HG03432 (cell line): ENCODE results near the gene ALKBH5.

ENCODE experiments used
- ATAC-seq: cut with Tn5 transposase; IDR thresholded peaks from one replicate; pipeline ENCODE4 v1.9.1; 2021; ENCODE audit warnings: mild to moderate bottlenecking, moderate library complexity; ENCODE audit not compliant: unreplicated experiment

Gene ALKBH5

GRCh38 chr17:18184143-18185031 is 759 bp downstream of the ALKBH5 start:
- ATAC-seq = peak; percentile 11

DNA sequence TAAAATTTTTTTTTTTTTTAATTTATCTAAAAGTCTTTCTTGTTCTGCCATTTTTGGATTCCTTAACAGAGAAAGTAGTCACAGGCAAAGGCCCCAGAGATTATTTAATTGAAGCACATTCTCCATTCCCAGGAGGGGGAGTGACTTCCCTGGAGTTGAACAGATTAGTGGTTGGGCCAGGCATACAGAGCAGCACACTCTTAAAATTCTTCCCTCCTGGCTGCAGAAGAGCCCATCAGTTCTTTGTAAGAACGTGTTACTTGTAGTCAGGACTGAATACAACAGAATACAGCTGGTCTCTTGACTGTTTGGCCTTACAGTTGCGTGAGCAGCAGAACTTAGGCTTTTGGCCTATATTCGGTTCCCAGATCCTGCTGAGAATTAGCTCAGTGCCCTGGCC is 1.8 kb downstream of the ALKBH5 start:
- ATAC-seq = no peak

GRCh38 chr17:18185832-18186626 is 2.4 kb downstream of the ALKBH5 start:
- ATAC-seq = no peak

GRCh38 chr17:18186627-18186982 is 3.0 kb downstream of the ALKBH5 start:
- no peak for ATAC-seq

DNA sequence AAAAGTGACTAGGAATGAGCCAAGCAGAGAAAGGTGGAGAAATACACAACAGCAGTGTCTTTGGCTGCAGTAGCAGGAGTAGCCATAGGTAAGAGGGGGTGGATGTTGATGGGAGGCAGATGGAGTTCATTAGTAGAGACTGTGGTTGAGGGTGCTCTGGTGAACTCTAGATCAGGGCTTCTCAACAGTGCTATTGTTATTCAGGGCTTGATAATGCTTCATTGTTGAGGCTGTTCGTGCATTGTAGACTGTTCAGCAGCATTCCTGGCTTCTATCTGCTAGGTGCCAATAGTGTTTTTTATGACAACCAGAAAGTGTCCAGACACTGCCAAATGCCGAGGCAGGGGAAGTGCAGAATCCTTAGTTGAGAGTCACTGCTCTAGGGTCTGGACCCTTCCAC is 3.6 kb downstream of the ALKBH5 start:
- ATAC-seq = no peak

GRCh38 chr17:18187821-18188761 is 4.5 kb downstream of the ALKBH5 start:
- no peak for ATAC-seq

DNA sequence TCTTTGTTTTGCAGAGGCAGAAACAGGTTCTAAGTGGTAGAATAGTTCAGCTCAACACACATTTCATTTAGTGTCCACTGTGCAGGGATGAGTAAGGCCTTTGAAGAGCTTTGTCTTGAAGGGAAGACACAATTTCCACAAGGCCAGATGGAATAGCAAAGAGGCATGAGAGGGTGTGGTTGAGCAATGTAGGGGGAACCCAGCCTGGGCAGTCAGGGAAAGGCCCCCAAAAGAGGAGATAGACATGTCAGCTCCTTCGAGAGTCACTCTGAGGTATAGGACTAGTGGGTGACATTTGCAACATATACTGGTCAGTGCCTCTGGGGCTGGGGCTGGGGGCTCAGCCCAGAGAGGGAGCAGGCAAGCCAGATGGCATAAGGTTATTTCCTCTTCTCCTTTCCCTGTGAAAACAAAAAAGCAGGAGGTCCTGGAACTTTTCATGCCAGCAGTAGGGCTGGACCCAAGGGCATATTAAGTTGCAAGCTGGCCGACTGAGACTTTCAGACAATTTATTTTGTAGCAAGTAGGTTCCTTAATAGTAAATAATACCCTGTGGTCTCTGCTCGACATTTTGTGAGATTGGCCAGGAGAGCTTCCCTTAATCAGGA is 7.1 kb downstream of the ALKBH5 start:
- no peak for ATAC-seq

- ATAC-seq = no peak
Measured at GRCh38 chr17:18191236-18191667, 7.6 kb downstream of the ALKBH5 start.

DNA sequence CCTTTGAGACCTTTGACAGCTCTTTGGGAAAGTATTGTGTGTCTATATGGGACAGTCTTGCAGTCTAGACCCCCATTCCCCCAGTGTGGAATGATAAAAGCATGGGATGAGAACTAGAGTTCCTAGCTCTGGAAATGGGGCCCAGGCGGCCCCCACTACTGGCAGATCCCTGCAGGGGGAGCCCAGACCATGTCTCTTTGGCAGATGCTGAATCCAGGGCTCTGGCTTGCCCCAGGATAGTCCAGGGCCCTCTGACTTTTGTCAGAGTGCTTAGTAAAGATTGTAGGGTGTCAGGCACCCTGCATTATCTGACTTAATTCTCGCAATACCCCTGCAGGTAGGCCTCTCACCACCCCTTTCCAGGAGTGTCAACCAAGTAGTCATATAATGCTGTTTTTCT is 8.3 kb downstream of the ALKBH5 start:
- ATAC-seq = no peak

DNA sequence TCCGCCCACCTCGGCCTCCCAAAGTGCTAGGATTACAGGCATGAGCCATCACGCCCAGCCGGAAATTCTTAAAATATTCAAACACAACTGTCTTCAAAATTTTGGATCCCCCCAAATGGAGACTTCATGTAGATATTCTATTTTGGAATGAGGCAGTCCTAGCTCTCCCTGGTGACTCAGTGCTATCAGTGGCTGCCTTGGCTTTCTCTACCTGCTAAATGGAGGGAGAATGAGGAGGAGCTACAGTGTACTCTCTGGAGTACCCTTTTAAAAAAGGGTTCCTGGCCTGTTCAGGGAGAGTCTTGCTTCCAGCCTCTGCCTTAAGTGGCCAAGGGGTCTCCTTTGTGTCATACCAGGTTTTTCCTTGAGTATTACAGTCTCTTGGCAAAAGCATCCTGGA is 10.8 kb downstream of the ALKBH5 start:
- ATAC-seq = no peak

DNA sequence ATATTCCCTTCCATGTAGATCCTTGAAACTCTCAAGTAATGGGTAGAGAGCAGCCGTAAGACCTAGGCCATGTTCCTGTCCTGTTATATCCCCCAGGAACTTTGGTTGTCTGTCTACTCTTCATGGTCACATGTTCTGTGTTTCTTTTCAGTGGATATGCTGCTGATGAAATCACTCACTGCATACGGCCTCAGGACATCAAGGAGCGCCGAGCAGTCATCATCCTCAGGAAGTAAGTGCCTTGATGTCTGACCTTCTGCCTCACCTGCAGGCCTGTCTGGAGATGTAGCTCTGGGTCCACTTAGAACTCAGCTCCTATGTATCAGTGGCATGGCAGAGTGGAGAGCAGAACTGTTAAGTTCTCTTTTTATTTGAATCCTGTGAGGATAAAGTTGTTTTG is 11.2 kb downstream of the ALKBH5 start:
- no peak for ATAC-seq

- no peak for ATAC-seq
Measured at GRCh38 chr17:18195246-18195645, 11.6 kb downstream of the ALKBH5 start.

GRCh38 chr17:18197535-18198194 is 14.0 kb downstream of the ALKBH5 start:
- no peak for ATAC-seq

- no peak for ATAC-seq
Measured at GRCh38 chr17:18198530-18198929, 14.9 kb downstream of the ALKBH5 start.

- ATAC-seq = no peak
Measured at GRCh38 chr17:18201108-18201507, 17.5 kb downstream of the ALKBH5 start.

DNA sequence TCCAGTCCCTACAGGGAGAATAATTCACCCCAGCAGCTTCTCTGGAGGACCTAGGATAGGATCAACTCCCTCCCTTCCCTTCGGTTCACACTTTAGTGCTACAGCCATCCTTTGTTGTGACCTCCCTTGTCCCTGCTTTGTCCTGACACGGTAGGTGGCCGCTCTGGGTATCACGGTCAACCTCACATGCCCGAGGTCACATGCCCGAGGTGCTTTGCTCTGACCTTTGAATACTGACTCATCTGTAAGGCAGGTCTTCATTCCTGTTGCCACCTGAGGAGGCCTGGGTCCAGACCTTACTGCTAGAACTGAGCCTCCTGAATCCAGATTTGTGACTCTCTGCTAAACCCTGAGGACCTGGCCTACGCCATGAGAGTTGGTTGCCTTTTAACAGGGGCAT is 19.7 kb downstream of the ALKBH5 start:
- ATAC-seq = no peak

- ATAC-seq = no peak
Measured at GRCh38 chr17:18205861-18206260, 22.2 kb downstream of the ALKBH5 start.

GRCh38 chr17:18206962-18207361 is 23.3 kb downstream of the ALKBH5 start:
- no peak for ATAC-seq

- ATAC-seq = no peak
Measured at GRCh38 chr17:18208092-18208491, 24.5 kb downstream of the ALKBH5 start.

GRCh38 chr17:18213666-18214270 is 30.1 kb downstream of the ALKBH5 start:
- no peak for ATAC-seq
